Measurements from ENCODE around the gene FCER1G.
A peak's percentile ranks its signal among the peaks of the same experiment; 100 is the strongest.

Gene FCER1G

GRCh38 chr1:161177112-161177935 lies 37.8 kb upstream of the FCER1G start, which contains the start of gene B4GALT3:
Gene B4GALT3, minus strand, starts transcription at chr1:161177507. Its CDS starts 1,447 bp downstream, at chr1:161176060.
- Histone ChIP-seq H3K4me1 (ENCODE audit: insufficient read depth, low read length, poor library complexity, severe bottlenecking) (peaks cover 36% of the 10 kb centered on the region), H2AFZ (ENCODE audit: low read length) (peak within 1 kb of the TSS; percentile 89)
- TF ChIP-seq CTCF (conservative IDR thresholded peaks at IDR 0.05; ENCODE audit: low read length) (peak; percentile 47), EZH2phosphoT487 (IDR thresholded peaks at IDR 0.05; ENCODE audit: borderline replicate concordance) (no peak)

GRCh38 chr1:161177936-161178244 lies 37.2 kb upstream of the FCER1G start:
- no peaks in the 10 kb centered on the region for H3F3A ChIP-seq (ENCODE audit: low read depth)
- peaks cover 26% of the 10 kb centered on the region for H3K79me2 ChIP-seq (ENCODE audit: insufficient read depth, low read length)
- H3K9me3 ChIP-seq (ENCODE audit: insufficient read depth, low read depth, low read length): no peaks in the 10 kb centered on the region
- peak overlapping the region; percentile 93 for H3K4me3 ChIP-seq (ENCODE audit: low read length, poor library complexity, severe bottlenecking)
- no peak for TF ChIP-seq EZH2phosphoT487 (IDR thresholded peaks at IDR 0.05; ENCODE audit: borderline replicate concordance)
- 0 out of 2 replicates have a peak, but pooled peaks have one; percentile 2 for TF ChIP-seq CTCF (conservative IDR thresholded peaks at IDR 0.05; ENCODE audit: low read length)
- H3K9ac ChIP-seq (ENCODE audit: low read depth, low read length, poor library complexity, severe bottlenecking): peak overlapping the region; percentile 80
- H2AFZ ChIP-seq (ENCODE audit: low read length): 0 out of 2 replicates have a peak overlapping the region, but pooled peaks have one; percentile 89
- H4K20me1 ChIP-seq (ENCODE audit: insufficient read depth, low read length, poor library complexity, severe bottlenecking): peaks cover 6% of the 10 kb centered on the region
- no peaks in the 10 kb centered on the region for H3K27me3 ChIP-seq (ENCODE audit: insufficient read depth, low read length, poor library complexity, severe bottlenecking)
- H3K4me1 ChIP-seq (ENCODE audit: insufficient read depth, low read length, poor library complexity, severe bottlenecking): peaks cover 42% of the 10 kb centered on the region
- peak overlapping the region; percentile 78 for H3K4me2 ChIP-seq (ENCODE audit: low read depth, low read length, poor library complexity, severe bottlenecking)
- H3K9me2 ChIP-seq (replicated peaks; ENCODE audit: low read depth, low read length): no peaks in the 10 kb centered on the region
- H3K36me3 ChIP-seq (ENCODE audit: insufficient read depth, low read length): peaks cover 15% of the 10 kb centered on the region; the same call in 1 of the 2 replicates

More at GRCh38 chr1:161177112-161177935, 37.8 kb upstream of the FCER1G start, which contains the start of gene B4GALT3:
- H3F3A ChIP-seq (ENCODE audit: low read depth): no peaks in the 10 kb centered on the region
- H3K27me3 ChIP-seq (ENCODE audit: insufficient read depth, low read length, poor library complexity, severe bottlenecking): no peaks in the 10 kb centered on the region
- peak within 1 kb of the TSS; percentile 80 for H3K9ac ChIP-seq (ENCODE audit: low read depth, low read length, poor library complexity, severe bottlenecking)
- no peaks in the 10 kb centered on the region for H3K9me2 ChIP-seq (replicated peaks; ENCODE audit: low read depth, low read length)
- peaks cover 16% of the 10 kb centered on the region; the same call in 1 of the 2 replicates for H3K36me3 ChIP-seq (ENCODE audit: insufficient read depth, low read length)
- peak within 1 kb of the TSS; percentile 78 for H3K4me2 ChIP-seq (ENCODE audit: low read depth, low read length, poor library complexity, severe bottlenecking)
- peaks cover 27% of the 10 kb centered on the region for H3K79me2 ChIP-seq (ENCODE audit: insufficient read depth, low read length)
- peak within 1 kb of the TSS; percentile 93 for H3K4me3 ChIP-seq (ENCODE audit: low read length, poor library complexity, severe bottlenecking)
- no peaks in the 10 kb centered on the region for H3K9me3 ChIP-seq (ENCODE audit: insufficient read depth, low read depth, low read length)
- peaks cover 6% of the 10 kb centered on the region for H4K20me1 ChIP-seq (ENCODE audit: insufficient read depth, low read length, poor library complexity, severe bottlenecking)

- H2AFZ ChIP-seq (ENCODE audit: low read length): no peak overlapping the region
- no peaks in the 10 kb centered on the region for H3K9me2 ChIP-seq (replicated peaks; ENCODE audit: low read depth, low read length)
- H3K36me3 ChIP-seq (ENCODE audit: insufficient read depth, low read length): peaks cover 2% of the 10 kb centered on the region; the same call in 1 of the 2 replicates
- peaks cover 6% of the 10 kb centered on the region for H4K20me1 ChIP-seq (ENCODE audit: insufficient read depth, low read length, poor library complexity, severe bottlenecking)
- H3K79me2 ChIP-seq (ENCODE audit: insufficient read depth, low read length): peaks cover 25% of the 10 kb centered on the region
- H3K27me3 ChIP-seq (ENCODE audit: insufficient read depth, low read length, poor library complexity, severe bottlenecking): no peaks in the 10 kb centered on the region
- H3F3A ChIP-seq (ENCODE audit: low read depth): no peaks in the 10 kb centered on the region
- no peak overlapping the region for H3K9ac ChIP-seq (ENCODE audit: low read depth, low read length, poor library complexity, severe bottlenecking)
- no peak overlapping the region for H3K4me3 ChIP-seq (ENCODE audit: low read length, poor library complexity, severe bottlenecking)
- no peaks in the 10 kb centered on the region for H3K9me3 ChIP-seq (ENCODE audit: insufficient read depth, low read depth, low read length)
- peaks cover 57% of the 10 kb centered on the region for H3K4me1 ChIP-seq (ENCODE audit: insufficient read depth, low read length, poor library complexity, severe bottlenecking)
- TF ChIP-seq CTCF (conservative IDR thresholded peaks at IDR 0.05; ENCODE audit: low read length): no peak
- no peak for TF ChIP-seq EZH2phosphoT487 (IDR thresholded peaks at IDR 0.05; ENCODE audit: borderline replicate concordance)
- no peak overlapping the region for H3K4me2 ChIP-seq (ENCODE audit: low read depth, low read length, poor library complexity, severe bottlenecking)
Measured at GRCh38 chr1:161179698-161180097, 35.4 kb upstream of the FCER1G start.

All from Loucy (cell line).